ENCODE data around the gene OSBPL1A.

GRCh38 chr18:24114924-24115549 is 282.6 kb downstream of the OSBPL1A start:
- TF ChIP-seq EZH2phosphoT487 (IDR thresholded peaks at IDR 0.05; ENCODE audit: insufficient read depth, low read depth) = no peak
- no peak for TF ChIP-seq EZH2 (IDR thresholded peaks at IDR 0.05; ENCODE audit: insufficient read depth, poor library complexity, severe bottlenecking)

All from GM23248 (cell line).